SHP77 treated with DMSO at 0.1 percent for 48 hours (cell line): ENCODE data around the gene EXOC7.

Experiments
- DNase-seq: peaks from one replicate; lab custom pipeline; 2025; lab: John Stamatoyannopoulos, UW

Gene EXOC7

DNA sequence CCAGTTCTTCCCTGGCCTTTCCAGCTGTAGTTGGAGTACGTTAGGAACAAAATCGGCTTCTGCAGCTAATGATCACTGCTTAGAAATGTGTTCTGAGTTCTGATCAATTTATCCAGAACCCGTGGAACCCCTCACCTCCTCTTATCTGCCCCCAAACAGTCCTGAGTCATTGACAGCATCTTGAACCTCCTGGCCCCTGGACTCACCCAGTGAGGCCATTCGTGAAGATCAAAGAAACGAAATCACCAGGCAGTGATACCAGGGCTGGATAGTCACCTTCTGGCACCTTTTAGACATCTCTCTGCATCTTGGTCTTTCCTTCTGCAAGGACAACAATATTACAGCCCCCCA, 17.0 kb upstream of the EXOC7 start:
- no peak for DNase-seq

- DNase-seq, result no peak
Observed at GRCh38 chr17:76119409-76120371, 16.1 kb upstream of the EXOC7 start.

DNA sequence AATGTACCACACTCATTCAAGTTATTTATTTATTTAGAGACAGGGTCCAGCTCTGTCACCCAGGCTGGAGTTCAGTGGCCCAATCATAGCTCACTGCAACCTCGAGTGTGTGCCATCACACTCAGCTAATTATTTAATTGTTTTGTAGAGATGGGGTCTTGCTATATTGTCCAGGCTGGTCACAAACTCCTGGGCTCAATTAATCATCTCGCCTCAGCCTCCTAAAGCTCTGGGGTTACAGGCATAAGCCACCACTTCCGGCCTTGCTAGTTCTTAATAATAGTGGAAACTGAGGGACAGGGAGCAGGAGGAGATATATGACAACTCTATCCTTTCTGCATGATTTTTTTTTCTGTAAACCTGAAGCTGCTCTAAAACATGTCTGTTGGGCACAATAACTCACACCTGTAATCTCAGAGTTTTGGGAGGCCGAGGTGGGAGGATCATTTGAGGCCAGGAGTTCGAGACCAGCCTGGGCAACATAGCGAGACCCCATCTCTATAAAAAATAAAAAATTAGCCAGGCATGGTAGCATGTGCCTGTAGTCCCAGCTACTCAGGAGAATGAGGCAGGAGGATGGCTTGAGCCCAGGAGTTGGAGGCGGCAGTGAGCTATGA, 11.7 kb upstream of the EXOC7 start:
- DNase-seq, result no peak

GRCh38 chr17:76111956-76112355, 8.4 kb upstream of the EXOC7 start:
- DNase-seq, result no peak

- no peak for DNase-seq
Observed at GRCh38 chr17:76107509-76107908, 3.9 kb upstream of the EXOC7 start.

GRCh38 chr17:76106703-76107102, 3.1 kb upstream of the EXOC7 start:
- DNase-seq, result no peak

DNA sequence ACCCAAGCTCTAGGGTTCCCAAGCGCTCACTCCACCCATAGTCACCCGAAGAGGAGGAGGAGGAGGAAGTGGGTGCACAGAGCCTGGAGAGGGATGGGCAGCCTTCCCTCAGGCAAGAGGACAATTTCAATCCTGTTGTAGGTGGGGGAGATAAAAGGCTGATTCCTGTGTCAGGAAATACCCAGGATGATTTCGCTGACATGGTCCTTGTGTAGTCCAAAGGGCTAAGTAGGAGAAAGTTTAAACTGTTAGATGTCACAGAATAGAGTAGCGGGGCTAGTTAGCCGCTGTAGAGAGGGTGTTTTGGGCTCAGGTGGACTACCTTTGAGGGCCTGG, 1.3 kb upstream of the EXOC7 start:
- no peak for DNase-seq

DNA sequence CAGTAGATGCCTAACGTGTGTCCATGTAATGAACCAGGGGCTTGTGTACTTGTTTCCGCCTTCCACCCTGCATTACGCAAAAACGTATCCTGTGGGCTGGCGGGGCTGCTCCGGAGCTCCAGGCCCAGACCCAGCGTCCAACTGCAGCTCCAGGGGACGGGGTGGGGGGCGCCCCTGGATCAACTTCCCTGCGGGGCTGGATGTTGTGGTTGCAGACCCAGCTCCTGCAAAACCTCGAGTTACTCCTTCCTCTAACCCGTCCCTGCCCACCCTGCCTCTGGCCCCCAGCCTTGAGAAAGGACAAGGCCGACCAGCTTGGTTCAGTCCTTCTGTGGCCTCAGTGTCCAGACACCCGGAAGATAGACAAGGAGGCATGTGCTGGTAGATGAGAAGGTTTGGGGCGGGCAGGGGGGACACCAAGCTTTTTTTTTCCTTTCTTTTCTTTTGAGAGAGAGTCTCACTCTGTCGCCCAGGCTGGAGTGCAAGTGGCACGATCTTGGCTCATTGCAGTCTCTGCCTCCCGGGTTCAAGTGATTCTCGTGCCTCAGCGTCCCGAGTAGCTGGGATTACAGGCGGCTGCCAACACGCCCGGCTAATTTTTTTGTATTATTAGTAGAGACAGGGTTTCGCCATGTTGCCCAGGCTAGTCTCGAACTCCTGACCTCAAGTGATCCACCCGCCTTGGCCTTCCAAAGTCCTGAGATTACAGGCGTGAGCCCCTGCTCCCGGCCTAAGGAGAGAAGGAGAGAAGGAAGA, 731 bp upstream of the EXOC7 start:
- no peak for DNase-seq

DNA sequence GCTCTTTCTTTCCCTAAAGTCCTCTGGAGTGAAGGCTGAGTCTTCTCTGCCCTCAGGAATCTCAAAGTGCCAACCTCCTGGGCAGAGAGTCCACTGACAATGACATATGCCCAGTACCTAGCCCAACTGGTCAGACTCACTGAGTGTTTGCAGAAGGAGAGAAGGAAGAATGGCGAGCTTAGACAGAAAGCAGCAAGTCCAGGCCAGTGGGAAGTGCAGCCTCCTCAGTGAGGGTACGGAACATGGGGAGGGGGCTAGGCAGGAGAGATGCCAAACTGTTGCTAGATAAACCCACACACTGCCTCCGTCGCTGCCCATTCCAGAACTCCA, 678 bp downstream of the EXOC7 start:
- no peak for DNase-seq

GRCh38 chr17:76097716-76098295, 5.8 kb downstream of the EXOC7 start:
- no peak for DNase-seq

DNA sequence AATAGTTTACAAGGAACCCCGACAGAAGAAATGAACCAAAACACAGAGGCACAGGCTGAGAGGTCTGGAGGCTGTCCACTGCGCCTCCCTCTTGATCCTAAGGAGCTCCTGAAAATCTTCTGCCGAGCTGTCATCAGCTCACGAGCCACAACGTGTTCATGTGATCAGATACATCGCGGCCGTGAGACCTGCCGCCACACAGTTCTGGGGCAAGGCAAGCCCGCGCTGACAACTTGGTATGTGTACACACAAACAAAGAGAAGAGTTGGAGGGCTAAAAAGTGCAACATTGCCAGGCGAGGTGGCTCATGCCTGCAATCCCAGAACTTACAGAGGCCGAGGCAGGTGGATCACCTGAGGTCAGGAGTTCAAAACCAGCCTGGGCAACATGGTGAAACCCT, 7.6 kb downstream of the EXOC7 start:
- DNase-seq, result no peak

DNA sequence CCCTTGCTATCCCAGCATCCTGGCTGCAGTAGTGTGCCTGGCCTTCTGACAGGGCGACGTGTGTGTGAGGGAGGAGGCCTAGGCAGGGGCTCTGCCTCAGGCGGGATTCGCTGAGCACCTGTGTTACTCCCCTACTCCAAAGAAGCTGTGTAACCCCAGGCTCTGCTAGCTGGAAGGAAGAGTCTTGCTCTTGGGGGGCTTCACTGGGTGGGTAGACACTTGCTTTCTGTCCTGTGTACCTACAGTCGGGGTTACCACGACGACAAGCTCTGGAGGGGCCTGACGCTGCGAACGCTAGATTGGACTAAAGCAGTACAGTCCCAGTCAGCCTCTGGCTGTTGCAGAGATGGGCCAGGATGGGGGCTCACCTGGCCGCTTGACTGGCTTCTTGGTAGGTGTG, 9.5 kb downstream of the EXOC7 start:
- no peak for DNase-seq

DNA sequence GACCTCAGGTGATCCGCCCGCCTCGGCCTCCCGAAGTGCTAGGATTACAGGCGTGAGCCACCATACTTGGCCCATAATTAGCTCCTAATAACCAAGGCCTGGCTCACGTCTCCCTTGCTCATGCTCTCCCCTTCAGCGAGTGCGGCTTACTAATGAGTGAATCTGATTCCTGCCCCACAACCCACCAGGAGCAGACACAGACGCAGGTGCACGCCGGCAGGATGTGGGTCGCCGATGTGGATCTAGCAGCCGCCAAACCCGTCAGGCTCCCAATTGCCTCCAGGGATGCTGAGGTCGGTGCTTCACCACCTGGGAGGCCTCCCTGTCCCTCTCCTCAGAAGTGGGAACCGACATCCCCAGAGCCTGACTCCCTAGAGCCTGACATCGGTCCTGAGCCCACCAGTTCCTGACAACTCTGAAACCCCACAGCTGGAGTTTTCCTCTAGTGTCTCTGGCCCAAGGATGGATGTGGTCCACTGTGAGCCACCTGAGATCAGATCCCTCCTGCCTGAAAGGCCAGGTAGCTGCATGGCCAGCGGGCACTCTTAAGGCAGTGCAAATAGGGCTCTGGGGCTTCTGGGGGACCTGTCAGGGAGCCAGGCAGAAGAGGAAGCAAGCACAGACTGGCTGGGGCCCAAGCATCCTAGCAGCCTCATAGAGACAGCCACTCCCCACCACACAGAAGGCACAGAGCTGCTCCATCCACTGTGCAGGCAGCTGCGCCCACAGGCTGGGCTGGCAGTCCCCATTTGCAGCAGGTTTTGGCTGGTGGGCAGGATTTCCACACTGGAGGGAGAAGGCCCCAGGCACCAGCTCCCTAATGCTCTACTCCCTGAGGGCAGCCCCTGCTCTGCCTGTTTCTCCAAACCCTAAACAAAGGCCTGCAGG, 10.8 kb downstream of the EXOC7 start:
- no peak for DNase-seq

- DNase-seq, result no peak
Observed at GRCh38 chr17:76091526-76092286, 11.9 kb downstream of the EXOC7 start.

DNA sequence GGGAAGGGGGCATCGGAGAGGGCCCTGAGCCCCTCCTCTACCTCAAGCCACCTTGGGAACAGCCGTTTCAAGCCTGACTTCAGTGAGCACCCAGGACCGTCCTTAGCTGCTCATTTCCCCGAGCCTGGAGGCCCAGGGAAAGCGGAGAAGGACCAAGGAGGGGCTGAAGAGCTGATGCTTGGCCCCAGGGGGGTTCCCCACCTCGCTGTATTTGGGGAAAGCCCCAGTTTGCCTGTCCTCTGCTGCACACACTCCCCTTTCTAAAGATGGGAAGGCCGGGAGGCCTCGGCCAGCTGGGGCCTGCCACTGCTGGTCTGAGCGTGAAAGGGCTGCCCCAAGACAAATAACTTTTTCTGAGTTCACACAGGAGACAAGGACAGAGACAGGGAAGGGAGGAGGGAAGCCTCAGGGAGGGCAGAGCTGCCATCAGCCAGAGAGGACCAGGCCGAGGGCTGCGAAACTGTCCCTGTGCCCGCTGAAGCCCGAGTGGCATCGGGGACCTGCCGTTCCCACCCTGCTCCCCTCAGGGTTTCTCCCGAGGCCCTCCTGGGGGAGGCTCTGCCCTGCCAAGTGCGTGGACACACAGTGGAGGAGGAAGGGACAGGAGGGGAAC, 13.0 kb downstream of the EXOC7 start:
- no peak for DNase-seq

DNA sequence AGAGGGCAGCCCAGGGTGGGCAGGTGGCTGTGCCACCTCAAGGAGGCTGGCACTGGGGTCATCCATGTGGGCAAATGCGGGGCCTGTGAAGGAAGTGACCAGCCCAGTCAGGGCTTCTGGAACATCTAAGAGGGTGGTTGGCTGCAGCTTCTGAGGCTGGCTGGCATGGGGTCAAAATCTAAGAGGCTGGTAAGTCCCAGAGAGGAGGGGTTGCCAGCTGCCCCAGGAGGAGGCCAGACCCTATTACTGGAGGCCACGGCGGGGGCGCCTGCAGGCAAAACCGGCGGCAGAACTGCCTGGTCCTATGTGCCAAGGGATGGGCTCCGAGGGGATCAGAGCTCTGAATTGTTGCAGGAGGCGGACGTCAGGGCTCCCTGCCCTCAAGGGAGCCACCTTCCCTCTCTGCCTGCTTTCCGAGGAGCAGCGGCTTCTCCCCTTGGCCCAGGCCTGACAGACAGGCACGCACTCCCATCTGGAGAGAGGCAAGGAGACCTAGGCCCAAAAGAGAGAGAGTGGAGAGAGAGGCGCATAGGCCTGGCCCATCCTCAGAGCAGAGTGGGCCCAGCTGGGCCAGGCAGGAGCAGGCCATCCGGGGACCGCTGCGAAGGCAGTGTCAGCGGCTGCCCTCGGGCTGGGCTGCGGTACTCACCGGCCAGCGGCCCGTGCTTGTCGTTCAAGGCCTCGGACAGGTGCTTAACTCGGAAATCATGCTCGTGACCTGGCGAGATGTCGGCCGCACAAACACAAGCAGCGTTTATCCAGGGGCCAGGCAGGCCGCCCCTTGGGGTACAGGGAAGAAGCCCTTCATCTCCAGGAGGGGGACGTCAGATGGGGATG, 13.7 kb downstream of the EXOC7 start:
- DNase-seq, result no peak

GRCh38 chr17:76088868-76089576, 14.6 kb downstream of the EXOC7 start:
- no peak for DNase-seq

GRCh38 chr17:76088041-76088867, 15.3 kb downstream of the EXOC7 start:
- no peak for DNase-seq
